Liver (tissue), 9 donors: ENCODE data around the gene CAMSAP2. TPM values are rescaled to one million over a fixed set of nuclear protein-coding genes. Genes with fewer than 3 reads are reported as not detected.

Source experiments
- DNase-seq: peaks from one replicate; pipeline ENCODE4 v3.0.0-alpha.2; 2017; ENCODE audit warnings: low spot score
- H3K27ac ChIP-seq, 2 donors: one replicate each; pipeline ENCODE4 v1.7.0; 2013; ENCODE audit warnings: inconsistent platforms in 2 of 2, low read length in 2 of 2, control low read depth in 1 of 2, low read depth in 1 of 2, mild to moderate bottlenecking in 1 of 2
- H3K27me3 ChIP-seq, 4 donors: one replicate each; pipeline versions ENCODE4 v1.6.1 to v1.7.0; 2013; ENCODE audit warnings: low read length in 3 of 4, inconsistent platforms in 1 of 4, mild to moderate bottlenecking in 1 of 4, moderate library complexity in 1 of 4; ENCODE audit not compliant: control insufficient read depth in 4 of 4, insufficient read depth in 4 of 4
- H3K36me3 ChIP-seq, 4 donors: one replicate each; pipeline versions ENCODE4 v1.6.1 to v1.7.0; 2013; ENCODE audit warnings: low read length in 3 of 4, mild to moderate bottlenecking in 3 of 4, low read depth in 1 of 4, moderate library complexity in 1 of 4; ENCODE audit not compliant: control insufficient read depth in 4 of 4, insufficient read depth in 3 of 4
- H3K4me1 ChIP-seq, 4 donors: one replicate each; pipeline versions ENCODE4 v1.6.1 to v1.7.0; 2013; ENCODE audit warnings: low read length in 3 of 4, mild to moderate bottlenecking in 3 of 4, moderate library complexity in 1 of 4; ENCODE audit not compliant: control insufficient read depth in 4 of 4, insufficient read depth in 4 of 4
- H3K4me3 ChIP-seq, 3 donors: one replicate each; pipeline versions ENCODE4 v1.6.1 to v1.7.0; 2013; ENCODE audit warnings: low read length in 3 of 3, control low read depth in 1 of 3, low read depth in 1 of 3, mild to moderate bottlenecking in 1 of 3
- H3K9ac ChIP-seq, 2 donors: one replicate each; pipeline ENCODE4 v1.7.0; 2013; ENCODE audit warnings: low read length in 2 of 2, mild to moderate bottlenecking in 2 of 2, moderate library complexity in 2 of 2, control low read depth in 1 of 2, low read depth in 1 of 2
- H3K9me3 ChIP-seq, 4 donors: one replicate each; pipeline versions ENCODE4 v1.6.1 to v1.7.0; 2013; ENCODE audit warnings: low read length in 3 of 4; ENCODE audit not compliant: control insufficient read depth in 4 of 4
- EGR1 ChIP-seq, 2 donors: IDR thresholded peaks; 2 replicates each; pipeline ENCODE4 v1.6.1; 2016 to 2018; ENCODE audit warnings: antibody characterized with exemption in 2 of 2, low read depth in 2 of 2
- FOXA1 ChIP-seq: IDR thresholded peaks from 2 replicates; pipeline ENCODE4 v1.6.1; 2016; ENCODE audit warnings: antibody characterized with exemption
- FOXA2 ChIP-seq: IDR thresholded peaks from 2 replicates; pipeline ENCODE4 v1.6.1; 2016; ENCODE audit warnings: antibody characterized with exemption
- GABPA ChIP-seq, 2 donors: IDR thresholded peaks in 1 of 2; conservative IDR thresholded peaks in 1 of 2; 2 replicates each; pipeline ENCODE4 v1.6.1; 2016; ENCODE audit warnings: antibody characterized with exemption in 2 of 2, mild to moderate bottlenecking in 1 of 2, moderate library complexity in 1 of 2
- HNF4A ChIP-seq, 2 donors: conservative IDR thresholded peaks; 2 replicates each; pipeline ENCODE4 v1.6.1; 2016; ENCODE audit warnings: antibody characterized with exemption in 2 of 2, mild to moderate bottlenecking in 2 of 2
- HNF4G ChIP-seq: IDR thresholded peaks from 2 replicates; pipeline ENCODE4 v1.6.1; 2016; ENCODE audit warnings: antibody characterized with exemption
- JUND ChIP-seq, 2 donors: IDR thresholded peaks; 2 replicates each; pipeline ENCODE4 v1.6.1; 2016; ENCODE audit warnings: antibody characterized with exemption in 2 of 2
- NR2F2 ChIP-seq: IDR thresholded peaks from 2 replicates; pipeline ENCODE4 v1.6.1; 2016; ENCODE audit warnings: antibody characterized with exemption
- RAD21 ChIP-seq, 2 donors: IDR thresholded peaks; 2 replicates each; pipeline ENCODE4 v1.6.1; 2016; ENCODE audit warnings: antibody characterized with exemption in 2 of 2, mild to moderate bottlenecking in 2 of 2
- RXRA ChIP-seq, 2 donors: IDR thresholded peaks; 2 replicates each; pipeline ENCODE4 v1.6.1; 2017 to 2018; ENCODE audit warnings: antibody characterized with exemption in 2 of 2, mild to moderate bottlenecking in 1 of 2
- SP1 ChIP-seq: IDR thresholded peaks from 2 replicates; pipeline ENCODE4 v1.6.1; 2018; ENCODE audit warnings: antibody characterized with exemption, mild to moderate bottlenecking
- YY1 ChIP-seq: IDR thresholded peaks from 2 replicates; pipeline ENCODE4 v1.6.1; 2016; ENCODE audit warnings: antibody characterized with exemption, mild to moderate bottlenecking
- WGBS: extraction: QIAGEN DNeasy Blood & Tissue Kit; methylation state at CpG from one replicate; pipeline ENCODE4 v1.1.7; 2013; 5-methylcytosine and 5-hydroxymethylcytosine counted together
- polyA plus RNA-seq, 2 donors: library from polyadenylated mRNA; stranded (reverse) in 1 of 2; unstranded in 1 of 2; fragments of 200-250 nt in 1 of 2; fragments of >200 nt in 1 of 2; fragmentation: Nextera tagmentation in 1 of 2; extraction: Ambion mirVana in 1 of 2; gene quantifications; one replicate each; pipeline versions ENCODE4 v1.2.1 to v1.2.3, GENCODE V29; 2013 to 2015
- total RNA-seq, 2 donors: library from RNA; depleted of rRNA; stranded (reverse); fragments of >200 nt; gene quantifications; one replicate each; pipeline ENCODE4 v1.2.3, GENCODE V29; 2014
- TF ChIP-seq, protein P1 (sequence below): IDR thresholded peaks from 2 replicates; pipeline ENCODE4 v1.6.1; 2016; ENCODE audit warnings: antibody characterized with exemption, mild to moderate bottlenecking
- TF ChIP-seq, protein P2 (sequence below): fragments of 150-350 bp; IDR thresholded peaks from 2 replicates; pipeline ENCODE4 v1.5.1; 2017; ENCODE audit warnings: improper control_type of control experiment, low read depth, low read length; ENCODE audit not compliant: missing input control
- TF ChIP-seq, protein P3 (sequence below): IDR thresholded peaks from 2 replicates; pipeline ENCODE4 v1.6.1; 2016; ENCODE audit warnings: antibody characterized with exemption
- donor health status: healthy.
- donor health status: healthy.
- donor health status: healthy.
- donor health status: healthy.
- donor health status: healthy.

Gene CAMSAP2
- total and polyA plus RNA-seq, 4 donors = 1.9 to 8.6 (median 3.5) TPM

DNA sequence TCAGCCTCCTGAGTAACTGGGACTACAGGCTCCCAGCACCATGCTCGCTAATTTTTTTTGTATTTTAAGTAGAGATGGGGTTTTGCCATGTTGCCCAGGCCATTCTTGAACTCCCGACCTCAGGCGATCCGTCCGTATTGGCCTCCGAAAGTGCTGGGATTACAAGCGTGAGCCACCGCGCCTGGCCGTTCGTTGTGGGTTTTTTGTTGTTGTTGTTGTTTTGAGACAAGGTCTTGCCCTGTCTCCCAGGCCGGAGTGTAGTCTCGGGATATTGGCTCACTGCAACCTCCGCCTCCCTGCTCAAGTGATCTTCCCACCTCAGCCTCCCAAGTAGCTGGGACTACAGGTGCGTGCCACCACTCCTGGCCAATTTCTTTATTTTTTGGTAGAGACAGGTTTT is 151.3 kb downstream of the CAMSAP2 start:
- TF ChIP-seq FOXA1 (no peak), RAD21 (IDR thresholded peaks at IDR 0.05) (no peak), EGR1 (IDR thresholded peaks at IDR 0.05; ENCODE audit: low read depth in 2 of 2) (no peak)
- TF ChIP-seq, protein P1, sequence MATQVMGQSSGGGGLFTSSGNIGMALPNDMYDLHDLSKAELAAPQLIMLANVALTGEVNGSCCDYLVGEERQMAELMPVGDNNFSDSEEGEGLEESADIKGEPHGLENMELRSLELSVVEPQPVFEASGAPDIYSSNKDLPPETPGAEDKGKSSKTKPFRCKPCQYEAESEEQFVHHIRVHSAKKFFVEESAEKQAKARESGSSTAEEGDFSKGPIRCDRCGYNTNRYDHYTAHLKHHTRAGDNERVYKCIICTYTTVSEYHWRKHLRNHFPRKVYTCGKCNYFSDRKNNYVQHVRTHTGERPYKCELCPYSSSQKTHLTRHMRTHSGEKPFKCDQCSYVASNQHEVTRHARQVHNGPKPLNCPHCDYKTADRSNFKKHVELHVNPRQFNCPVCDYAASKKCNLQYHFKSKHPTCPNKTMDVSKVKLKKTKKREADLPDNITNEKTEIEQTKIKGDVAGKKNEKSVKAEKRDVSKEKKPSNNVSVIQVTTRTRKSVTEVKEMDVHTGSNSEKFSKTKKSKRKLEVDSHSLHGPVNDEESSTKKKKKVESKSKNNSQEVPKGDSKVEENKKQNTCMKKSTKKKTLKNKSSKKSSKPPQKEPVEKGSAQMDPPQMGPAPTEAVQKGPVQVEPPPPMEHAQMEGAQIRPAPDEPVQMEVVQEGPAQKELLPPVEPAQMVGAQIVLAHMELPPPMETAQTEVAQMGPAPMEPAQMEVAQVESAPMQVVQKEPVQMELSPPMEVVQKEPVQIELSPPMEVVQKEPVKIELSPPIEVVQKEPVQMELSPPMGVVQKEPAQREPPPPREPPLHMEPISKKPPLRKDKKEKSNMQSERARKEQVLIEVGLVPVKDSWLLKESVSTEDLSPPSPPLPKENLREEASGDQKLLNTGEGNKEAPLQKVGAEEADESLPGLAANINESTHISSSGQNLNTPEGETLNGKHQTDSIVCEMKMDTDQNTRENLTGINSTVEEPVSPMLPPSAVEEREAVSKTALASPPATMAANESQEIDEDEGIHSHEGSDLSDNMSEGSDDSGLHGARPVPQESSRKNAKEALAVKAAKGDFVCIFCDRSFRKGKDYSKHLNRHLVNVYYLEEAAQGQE = no peak
- WGBS = 97% methylated on average over 15 of the region's 15 CpGs

DNA sequence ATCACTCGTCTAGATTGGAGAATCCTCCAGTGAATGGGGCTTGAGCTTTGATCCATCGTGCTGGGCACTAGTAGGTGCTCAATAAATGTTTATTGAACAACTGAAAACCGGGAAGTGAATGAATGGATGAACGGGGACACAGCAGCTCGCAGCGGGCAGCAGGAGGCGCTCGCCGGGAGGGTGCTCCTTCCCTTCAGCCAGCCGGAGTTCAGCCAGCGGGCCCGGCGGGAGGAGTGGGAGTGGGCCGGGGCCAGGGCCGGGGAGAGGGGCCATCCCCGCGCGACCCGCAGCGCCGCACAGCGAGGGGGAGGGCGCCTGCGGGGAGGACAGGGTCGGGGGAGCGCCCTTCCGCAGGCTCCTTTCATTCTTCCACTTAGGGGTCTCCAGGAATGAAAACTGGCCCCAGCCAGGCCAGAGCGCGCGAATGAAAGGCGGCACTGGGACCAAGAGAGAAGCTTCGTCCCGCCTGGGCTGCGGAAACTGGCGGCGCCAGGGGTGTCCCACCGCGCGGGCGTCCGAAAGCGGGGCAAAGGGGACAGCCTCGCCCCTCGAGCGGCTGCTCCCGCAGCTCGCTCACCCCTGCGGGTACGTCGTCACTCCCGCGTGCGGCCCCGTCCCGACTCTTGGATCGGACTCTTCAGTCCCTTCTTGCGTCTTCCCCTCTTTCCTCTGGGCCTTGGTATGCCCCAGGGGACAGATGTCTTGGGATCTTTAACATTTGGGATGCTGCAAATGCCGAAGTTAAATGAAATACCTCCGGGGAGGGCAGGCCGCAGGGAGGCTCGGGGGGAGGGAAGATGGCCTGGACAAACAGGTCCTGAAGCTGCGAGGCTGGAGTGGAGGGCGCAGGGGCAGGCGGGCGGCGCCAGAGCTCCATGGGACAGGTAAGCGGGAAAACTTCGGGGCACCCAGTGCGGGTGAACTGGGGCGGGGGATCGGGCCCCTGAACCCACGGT is 152.4 kb downstream of the CAMSAP2 start:
- TF ChIP-seq SP1 (no peak), RXRA (IDR thresholded peaks at IDR 0.05) (no peak), FOXA2 (no peak), RAD21 (IDR thresholded peaks at IDR 0.05) (no peak)
- TF ChIP-seq, protein P2, sequence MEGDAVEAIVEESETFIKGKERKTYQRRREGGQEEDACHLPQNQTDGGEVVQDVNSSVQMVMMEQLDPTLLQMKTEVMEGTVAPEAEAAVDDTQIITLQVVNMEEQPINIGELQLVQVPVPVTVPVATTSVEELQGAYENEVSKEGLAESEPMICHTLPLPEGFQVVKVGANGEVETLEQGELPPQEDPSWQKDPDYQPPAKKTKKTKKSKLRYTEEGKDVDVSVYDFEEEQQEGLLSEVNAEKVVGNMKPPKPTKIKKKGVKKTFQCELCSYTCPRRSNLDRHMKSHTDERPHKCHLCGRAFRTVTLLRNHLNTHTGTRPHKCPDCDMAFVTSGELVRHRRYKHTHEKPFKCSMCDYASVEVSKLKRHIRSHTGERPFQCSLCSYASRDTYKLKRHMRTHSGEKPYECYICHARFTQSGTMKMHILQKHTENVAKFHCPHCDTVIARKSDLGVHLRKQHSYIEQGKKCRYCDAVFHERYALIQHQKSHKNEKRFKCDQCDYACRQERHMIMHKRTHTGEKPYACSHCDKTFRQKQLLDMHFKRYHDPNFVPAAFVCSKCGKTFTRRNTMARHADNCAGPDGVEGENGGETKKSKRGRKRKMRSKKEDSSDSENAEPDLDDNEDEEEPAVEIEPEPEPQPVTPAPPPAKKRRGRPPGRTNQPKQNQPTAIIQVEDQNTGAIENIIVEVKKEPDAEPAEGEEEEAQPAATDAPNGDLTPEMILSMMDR = no peak
- Histone ChIP-seq H3K4me3 (peak overlapping the region in 1 of 3 donors; percentile 49), H3K27me3 (no peaks in the 10 kb centered on the region), H3K9ac (no peak overlapping the region), H3K36me3 (no peaks in the 10 kb centered on the region), H3K4me1 (peaks cover 3 to 17% (median 14%) of the 10 kb centered on the region in 4 donors), H3K9me3 (no peaks in the 10 kb centered on the region), H3K27ac (no peak overlapping the region)
- no peak for DNase-seq
- WGBS = 5% methylated on average over 72 of the region's 72 CpGs

More for the DNA sequence above, 151.3 kb downstream of the CAMSAP2 start:
- H3K4me1 ChIP-seq = peaks cover 3 to 17% (median 11%) of the 10 kb centered on the region in 4 donors
- no peak for DNase-seq
- no peak overlapping the region for H3K27ac ChIP-seq
- H3K9ac ChIP-seq = no peak overlapping the region
- H3K9me3 ChIP-seq = no peaks in the 10 kb centered on the region
- no peak overlapping the region for H3K4me3 ChIP-seq
- no peaks in the 10 kb centered on the region for H3K27me3 ChIP-seq
- no peaks in the 10 kb centered on the region for H3K36me3 ChIP-seq

DNA sequence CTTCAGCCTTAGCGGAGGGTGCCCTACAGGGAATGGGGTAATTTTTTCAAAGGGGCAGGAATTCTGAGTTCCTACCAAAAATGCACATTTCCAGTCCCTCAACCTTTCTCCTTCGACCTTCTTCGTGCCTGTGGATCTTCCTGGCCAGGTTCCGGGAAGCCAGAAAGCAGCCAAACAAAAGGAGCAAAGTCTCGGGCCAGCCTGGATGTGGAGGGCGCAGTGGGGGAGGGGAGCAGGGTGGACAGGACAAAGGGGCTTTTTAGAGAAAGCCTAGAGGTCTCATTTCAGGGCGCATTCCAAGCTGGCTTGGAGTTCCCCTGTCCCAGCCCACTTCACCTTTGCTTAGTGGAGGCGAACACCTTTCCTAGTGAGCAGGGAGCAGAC is 153.1 kb downstream of the CAMSAP2 start:
- H3K9ac ChIP-seq = no peak overlapping the region

More for the DNA sequence above, 153.1 kb downstream of the CAMSAP2 start:
- H3K27me3 ChIP-seq = no peaks in the 10 kb centered on the region
- no peak for TF ChIP-seq HNF4A (conservative IDR thresholded peaks at IDR 0.05)
- TF ChIP-seq, protein P2 = no peak
- TF ChIP-seq HNF4G = no peak
- TF ChIP-seq YY1 = no peak
- no peak for TF ChIP-seq JUND (IDR thresholded peaks at IDR 0.05)
- no peak for TF ChIP-seq GABPA (IDR thresholded peaks at IDR 0.05 in 1 of 2, conservative IDR thresholded peaks at IDR 0.05 in 1 of 2)
- no peak for TF ChIP-seq SP1
- TF ChIP-seq, protein P3, sequence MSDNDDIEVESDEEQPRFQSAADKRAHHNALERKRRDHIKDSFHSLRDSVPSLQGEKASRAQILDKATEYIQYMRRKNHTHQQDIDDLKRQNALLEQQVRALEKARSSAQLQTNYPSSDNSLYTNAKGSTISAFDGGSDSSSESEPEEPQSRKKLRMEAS = no peak
- TF ChIP-seq NR2F2 = no peak
- WGBS = 24% methylated on average over 8 of the region's 8 CpGs
- H3K9me3 ChIP-seq = no peaks in the 10 kb centered on the region
- H3K27ac ChIP-seq = no peak overlapping the region
- DNase-seq = no peak
- no peaks in the 10 kb centered on the region for H3K36me3 ChIP-seq
- peak overlapping the region in 1 of 3 donors; percentile 49 for H3K4me3 ChIP-seq
- H3K4me1 ChIP-seq = peaks cover 3 to 22% (median 17%) of the 10 kb centered on the region in 4 donors
